Testis (tissue), 2 donors: Measurements from ENCODE around the gene PLD1.

Experiments
- POLR2A ChIP-seq: fragments of 450-650 bp; IDR thresholded peaks from one replicate; pipeline ENCODE4 v1.6.1; 2017; ENCODE audit warnings: antibody characterized with exemption, mild to moderate bottlenecking, moderate library complexity
- TF ChIP-seq, protein P1 (sequence below), 3 experiments: fragments of 450-650 bp in 2 of 3; fragments of 200-600 bp in 1 of 3; sonication (generic) in 1 of 3; IDR thresholded peaks; one replicate each; pipeline ENCODE4 v1.5.1; 2016 to 2019; ENCODE audit warnings: antibody characterized with exemption in 3 of 3, mild to moderate bottlenecking in 2 of 3, moderate library complexity in 1 of 3

DNA sequence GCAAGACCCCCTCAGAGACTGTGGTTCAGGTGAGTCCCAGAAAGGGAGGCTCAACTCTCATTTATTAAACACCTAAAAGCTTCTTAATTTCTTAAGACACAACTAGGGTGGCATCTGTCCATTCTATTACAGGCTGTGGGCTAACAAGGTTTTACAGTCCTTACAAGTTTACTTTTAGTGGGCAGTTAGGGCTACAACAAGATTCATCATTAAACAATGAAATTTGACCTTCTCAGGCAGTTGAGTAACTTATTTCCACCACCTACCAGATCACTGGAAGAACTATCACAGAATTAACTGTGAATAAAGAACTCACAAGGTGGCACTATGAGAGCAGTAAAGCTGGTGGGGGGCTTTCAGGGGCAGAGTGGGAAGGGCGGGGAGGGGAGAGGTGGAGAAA, 132.6 kb downstream of the PLD1 start:
- TF ChIP-seq, protein P1, sequence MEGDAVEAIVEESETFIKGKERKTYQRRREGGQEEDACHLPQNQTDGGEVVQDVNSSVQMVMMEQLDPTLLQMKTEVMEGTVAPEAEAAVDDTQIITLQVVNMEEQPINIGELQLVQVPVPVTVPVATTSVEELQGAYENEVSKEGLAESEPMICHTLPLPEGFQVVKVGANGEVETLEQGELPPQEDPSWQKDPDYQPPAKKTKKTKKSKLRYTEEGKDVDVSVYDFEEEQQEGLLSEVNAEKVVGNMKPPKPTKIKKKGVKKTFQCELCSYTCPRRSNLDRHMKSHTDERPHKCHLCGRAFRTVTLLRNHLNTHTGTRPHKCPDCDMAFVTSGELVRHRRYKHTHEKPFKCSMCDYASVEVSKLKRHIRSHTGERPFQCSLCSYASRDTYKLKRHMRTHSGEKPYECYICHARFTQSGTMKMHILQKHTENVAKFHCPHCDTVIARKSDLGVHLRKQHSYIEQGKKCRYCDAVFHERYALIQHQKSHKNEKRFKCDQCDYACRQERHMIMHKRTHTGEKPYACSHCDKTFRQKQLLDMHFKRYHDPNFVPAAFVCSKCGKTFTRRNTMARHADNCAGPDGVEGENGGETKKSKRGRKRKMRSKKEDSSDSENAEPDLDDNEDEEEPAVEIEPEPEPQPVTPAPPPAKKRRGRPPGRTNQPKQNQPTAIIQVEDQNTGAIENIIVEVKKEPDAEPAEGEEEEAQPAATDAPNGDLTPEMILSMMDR (IDR thresholded peaks at IDR 0.05), result no peak
- TF ChIP-seq POLR2A, result no peak
